Endothelial cell of umbilical vein (primary cell): ENCODE data around the gene SSR1.

ENCODE experiments used
- CTCF ChIP-seq, 2 donors: IDR thresholded peaks; 1 replicate in 1 of 2; 2 replicates in 1 of 2; pipeline ENCODE4 v1.5.1; 2011; ENCODE audit warnings: low read length in 2 of 2, mild to moderate bottlenecking in 2 of 2, moderate library complexity in 2 of 2, control low read depth in 1 of 2, inconsistent platforms in 1 of 2, low read depth in 1 of 2; ENCODE audit not compliant: insufficient read depth in 1 of 2; ENCODE audit errors: extremely low read depth in 1 of 2
- JUN ChIP-seq: IDR thresholded peaks from 2 replicates; pipeline ENCODE4 v1.6.1; 2011; ENCODE audit warnings: borderline replicate concordance, low read depth; ENCODE audit not compliant: insufficient read length, insufficient read depth

- no peak for TF ChIP-seq CTCF (IDR thresholded peaks at IDR 0.05; ENCODE audit: extremely low read depth in 1 of 2, insufficient read depth in 1 of 2, low read depth in 1 of 2, low read length in 2 of 2)
- no peak for TF ChIP-seq JUN
These were observed 48.2 kb downstream of the SSR1 start for GRCh38 chr6:7264686-7265384.
